Stimulated activated CD8-positive, alpha-beta memory T cell treated with anti-CD3 and anti-CD28 coated beads, Interleukin-4, amount 100 ng/mL, for 4 hours (primary cell): Measurements from ENCODE around the gene NLGN4X.
"Not testable (repeated sequence)": the region's sequence is repeated elsewhere in the genome, so short reads cannot be mapped to it uniquely, and the experiment has no call there.

Source experiments
- DNase-seq, 2 donors: peaks; one replicate each; pipeline ENCODE4 v3.0.0-alpha.2; 2020; ENCODE audit warnings: low read depth in 2 of 2, low spot score in 1 of 2

The NLGN4X gene

GRCh38 chrX:6015423-6015822, 213.2 kb downstream of the NLGN4X start:
- no peak for DNase-seq

GRCh38 chrX:6012357-6012756, 216.3 kb downstream of the NLGN4X start:
- no peak for DNase-seq

- no peak for DNase-seq
These were observed 222.8 kb downstream of the NLGN4X start for GRCh38 chrX:6005856-6006255.

- no peak for DNase-seq
These were observed 224.1 kb downstream of the NLGN4X start for GRCh38 chrX:6004529-6004928.

GRCh38 chrX:6002056-6002455, 226.6 kb downstream of the NLGN4X start:
- DNase-seq: no peak

GRCh38 chrX:5998901-5999300, 229.8 kb downstream of the NLGN4X start:
- no peak for DNase-seq

GRCh38 chrX:5998456-5998855, 230.2 kb downstream of the NLGN4X start:
- DNase-seq: no peak

GRCh38 chrX:5991393-5991792, 237.3 kb downstream of the NLGN4X start:
- no peak for DNase-seq

- no peak for DNase-seq
These were observed 249.3 kb downstream of the NLGN4X start for GRCh38 chrX:5979338-5979737.

- no peak for DNase-seq
These were observed 252.3 kb downstream of the NLGN4X start for GRCh38 chrX:5976332-5976731.

- DNase-seq: no peak
These were observed 257.4 kb downstream of the NLGN4X start for GRCh38 chrX:5971300-5971699.

- no peak for DNase-seq
These were observed 263.3 kb downstream of the NLGN4X start for GRCh38 chrX:5965406-5965805.

- no peak for DNase-seq
These were observed 269.4 kb downstream of the NLGN4X start for GRCh38 chrX:5959286-5959685.

GRCh38 chrX:5958523-5958922, 270.1 kb downstream of the NLGN4X start:
- DNase-seq: no peak

GRCh38 chrX:5957506-5957905, 271.2 kb downstream of the NLGN4X start:
- DNase-seq: no peak

- no peak for DNase-seq
These were observed 292.2 kb downstream of the NLGN4X start for GRCh38 chrX:5936438-5936837.

- no peak for DNase-seq
These were observed 300.4 kb downstream of the NLGN4X start for GRCh38 chrX:5928224-5928623.

GRCh38 chrX:5916945-5917344, 311.7 kb downstream of the NLGN4X start:
- DNase-seq: no peak

- no peak for DNase-seq
These were observed 312.9 kb downstream of the NLGN4X start for GRCh38 chrX:5915783-5916182.

GRCh38 chrX:5907207-5907606, 321.5 kb downstream of the NLGN4X start:
- no peak for DNase-seq

GRCh38 chrX:5903586-5904190, 325.0 kb downstream of the NLGN4X start:
- DNase-seq: not testable (repeated sequence)

GRCh38 chrX:5898463-5898862, 330.2 kb downstream of the NLGN4X start:
- no peak for DNase-seq

GRCh38 chrX:5891378-5891777, 337.3 kb downstream of the NLGN4X start:
- DNase-seq: no peak
